Spinal cord (tissue), 10 donors: Measurements from ENCODE around the gene PTPN3. TPM values are rescaled to one million over a fixed set of nuclear protein-coding genes. Genes with fewer than 3 reads are reported as not detected.

ENCODE experiments used
- DNase-seq, 6 donors: peaks; one replicate each; pipeline versions ENCODE4 v3.0.0 to v3.0.0-alpha.2; 2013 to 2015; ENCODE audit warnings: low spot score in 6 of 6, low read depth in 4 of 6
- H3K27ac ChIP-seq: one replicate; pipeline ENCODE4 v1.5.1; 2013; ENCODE audit warnings: low read depth, low read length, control low read depth
- H3K27me3 ChIP-seq: one replicate; pipeline ENCODE4 v1.6.1; 2013; ENCODE audit warnings: low read length; ENCODE audit not compliant: control insufficient read depth, insufficient read depth
- H3K36me3 ChIP-seq: one replicate; pipeline ENCODE4 v1.6.1; 2013; ENCODE audit warnings: low read length; ENCODE audit not compliant: control insufficient read depth, insufficient read depth
- H3K4me1 ChIP-seq: one replicate; pipeline ENCODE4 v1.6.1; 2013; ENCODE audit warnings: low read length; ENCODE audit not compliant: control insufficient read depth, insufficient read depth
- H3K4me3 ChIP-seq: one replicate; pipeline ENCODE4 v1.5.1; 2013; ENCODE audit warnings: low read depth, low read length, control low read depth
- H3K9me3 ChIP-seq: one replicate; pipeline ENCODE4 v1.6.1; 2013; ENCODE audit warnings: low read length; ENCODE audit not compliant: control insufficient read depth, insufficient read depth
- WGBS: methylation state at CpG from one replicate; pipeline ENCODE4 v1.1.5; 2013; ENCODE audit warnings: missing lambda C conversion rate; ENCODE audit not compliant: insufficient coverage; 5-methylcytosine and 5-hydroxymethylcytosine counted together
- polyA plus RNA-seq, 2 donors: library from polyadenylated mRNA; unstranded; fragments of 120-200 nt; gene quantifications; one replicate each; pipeline ENCODE4 v1.2.1, GENCODE V29; 2013; ENCODE audit not compliant: insufficient read length in 2 of 2
- total RNA-seq, 2 donors: library from RNA; depleted of rRNA in 1 of 2; stranded (reverse); fragments of 120-200 nt in 1 of 2; fragments of >200 nt in 1 of 2; gene quantifications; one replicate each; pipeline versions ENCODE4 v1.2.3 to v1.2.4, GENCODE V29; 2013 to 2014
- donor health status: healthy.

Gene PTPN3
- total and polyA plus RNA-seq, 4 donors, result 2.3 to 8.1 (median 7.1) TPM

DNA sequence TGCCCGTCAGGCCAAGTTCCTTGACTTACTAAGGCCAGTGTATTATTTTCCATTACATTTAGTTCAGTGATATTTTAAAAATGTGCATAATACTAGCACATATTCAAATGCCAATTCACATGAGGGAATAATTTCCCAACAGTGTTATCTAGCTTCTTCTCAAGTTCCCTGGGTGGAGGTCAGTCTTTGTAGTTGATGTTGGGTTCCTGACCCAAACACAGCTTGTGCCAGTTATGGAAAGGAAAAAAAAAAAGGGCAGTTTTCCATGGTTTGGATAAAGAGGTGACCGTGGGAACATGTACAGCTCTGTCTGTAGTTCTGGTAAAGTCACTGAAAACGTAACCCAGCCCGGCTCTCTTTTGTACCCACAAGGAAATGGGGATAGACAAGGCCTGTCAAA, 11.5 kb upstream of the PTPN3 start:
- H3K36me3 ChIP-seq, result no peaks in the 10 kb centered on the region
- H3K4me1 ChIP-seq, result no peaks in the 10 kb centered on the region
- H3K27me3 ChIP-seq, result peaks cover under 1% of the 10 kb centered on the region
- DNase-seq, result no peak
- no peak overlapping the region for H3K27ac ChIP-seq
- 55% methylated on average over 3 of the region's 4 CpGs for WGBS
- H3K9me3 ChIP-seq, result no peaks in the 10 kb centered on the region
- H3K4me3 ChIP-seq, result no peak overlapping the region

DNA sequence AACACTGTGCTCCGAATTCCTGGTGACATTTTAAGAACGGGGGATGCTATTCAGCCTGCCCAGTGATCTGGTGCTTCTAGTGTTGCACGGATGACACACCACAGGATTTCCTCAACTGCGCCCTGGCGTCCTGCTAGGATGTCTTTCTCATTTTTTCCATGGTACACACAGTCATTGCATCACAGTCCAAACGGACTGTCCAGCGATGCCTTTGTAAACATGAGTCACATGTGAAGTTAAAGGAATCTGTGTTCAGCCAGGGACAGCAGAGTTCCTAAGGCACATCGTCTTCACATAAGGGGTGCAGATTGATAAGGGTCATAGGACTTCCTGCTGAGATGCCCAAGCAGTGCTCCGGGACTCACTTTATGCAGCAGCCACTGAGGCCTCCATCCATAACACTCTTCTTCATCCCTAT, 9.3 kb upstream of the PTPN3 start:
- Histone ChIP-seq H3K27me3 (peaks cover 4% of the 10 kb centered on the region), H3K27ac (no peak overlapping the region), H3K4me3 (no peak overlapping the region), H3K36me3 (no peaks in the 10 kb centered on the region), H3K4me1 (no peaks in the 10 kb centered on the region), H3K9me3 (no peaks in the 10 kb centered on the region)
- DNase-seq, result no peak
- WGBS, result 87% methylated on average over 9 of the region's 9 CpGs

DNA sequence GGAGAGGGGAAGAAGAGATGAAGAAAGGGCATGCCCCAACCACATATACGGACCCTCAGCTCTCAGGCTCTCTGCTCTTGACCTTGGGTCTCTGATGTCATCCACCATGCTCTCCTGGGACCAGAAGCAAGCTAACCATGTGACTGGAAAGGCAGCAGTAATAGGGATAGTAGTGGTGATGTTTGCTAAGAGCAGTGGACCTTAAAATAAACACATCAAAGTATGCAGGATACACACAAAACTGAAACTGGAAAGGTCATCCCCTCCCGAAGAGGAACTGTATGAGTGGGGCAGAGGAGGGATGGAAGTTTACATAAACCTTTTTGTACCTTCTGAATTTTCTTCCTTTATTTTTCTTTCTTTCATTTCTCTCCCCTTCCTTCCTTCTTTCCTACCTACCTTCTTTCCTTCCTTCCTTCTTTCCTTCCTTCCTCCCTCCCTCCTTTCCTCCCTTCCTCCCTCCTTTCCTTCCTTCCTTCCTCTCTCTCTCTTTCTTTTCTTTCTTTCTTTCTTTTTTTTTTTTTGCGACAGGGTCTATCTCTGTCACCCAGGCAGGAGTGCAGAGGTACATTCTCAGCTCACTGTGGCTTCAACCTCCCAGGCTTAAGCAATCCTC, 8.1 kb upstream of the PTPN3 start:
- Histone ChIP-seq H3K27me3 (peaks cover 11% of the 10 kb centered on the region), H3K4me3 (no peak overlapping the region), H3K4me1 (no peaks in the 10 kb centered on the region), H3K9me3 (no peaks in the 10 kb centered on the region), H3K27ac (no peak overlapping the region), H3K36me3 (no peaks in the 10 kb centered on the region)
- no peak for DNase-seq
- 100% methylated on average over 1 of the region's 3 CpGs for WGBS

DNA sequence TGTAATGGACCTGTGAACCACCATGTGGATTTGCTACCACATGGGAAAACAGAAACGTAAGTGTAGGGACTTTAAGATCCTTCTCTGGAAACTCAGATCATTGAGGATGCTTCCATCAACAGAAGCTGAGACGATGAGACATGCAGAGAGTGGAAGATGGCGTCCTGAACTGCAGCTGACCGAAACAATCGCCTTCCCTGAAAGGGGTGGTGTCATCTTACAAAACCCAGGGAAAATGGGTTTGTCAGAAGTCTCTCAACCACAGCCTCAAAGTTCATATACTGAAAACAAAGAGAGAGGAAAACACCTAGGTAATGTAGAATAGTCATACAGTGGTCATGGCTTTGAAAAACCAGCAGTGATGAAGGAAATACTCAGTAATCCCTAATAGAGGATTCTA, 6.6 kb upstream of the PTPN3 start:
- DNase-seq, result no peak
- Histone ChIP-seq H3K27me3 (peaks cover 24% of the 10 kb centered on the region), H3K4me1 (no peaks in the 10 kb centered on the region), H3K9me3 (no peaks in the 10 kb centered on the region), H3K27ac (no peak overlapping the region), H3K4me3 (no peak overlapping the region), H3K36me3 (no peaks in the 10 kb centered on the region)
- 69% methylated on average over 3 of the region's 5 CpGs for WGBS

DNA sequence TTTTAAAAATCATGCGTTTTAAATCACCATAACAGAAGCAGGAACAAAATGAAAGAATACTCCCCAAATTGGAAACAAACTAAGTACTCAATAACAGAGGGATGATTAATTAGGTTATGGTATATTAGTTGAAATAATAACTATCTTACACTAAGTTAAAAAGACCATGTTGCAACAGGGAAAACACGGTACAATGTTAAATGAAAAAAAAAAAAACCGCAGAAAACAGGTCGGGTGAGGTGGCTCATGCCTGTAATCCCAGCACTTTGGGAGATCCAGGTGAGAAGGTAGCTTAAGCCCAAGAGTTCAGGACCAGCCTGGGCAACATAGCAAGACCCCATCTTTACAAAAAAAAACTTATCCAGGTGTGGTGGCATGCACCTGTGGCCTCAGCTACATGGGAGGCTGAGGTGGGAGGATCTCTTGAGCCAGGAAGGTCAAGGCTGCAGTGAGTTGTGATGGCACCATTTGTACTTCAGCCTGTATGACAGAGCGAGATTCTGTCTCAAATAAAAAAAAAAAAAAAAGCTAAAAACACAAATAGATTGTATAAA, 2.4 kb upstream of the PTPN3 start:
- WGBS, result no CpG with 5 or more reads among the region's 5 CpGs

DNA sequence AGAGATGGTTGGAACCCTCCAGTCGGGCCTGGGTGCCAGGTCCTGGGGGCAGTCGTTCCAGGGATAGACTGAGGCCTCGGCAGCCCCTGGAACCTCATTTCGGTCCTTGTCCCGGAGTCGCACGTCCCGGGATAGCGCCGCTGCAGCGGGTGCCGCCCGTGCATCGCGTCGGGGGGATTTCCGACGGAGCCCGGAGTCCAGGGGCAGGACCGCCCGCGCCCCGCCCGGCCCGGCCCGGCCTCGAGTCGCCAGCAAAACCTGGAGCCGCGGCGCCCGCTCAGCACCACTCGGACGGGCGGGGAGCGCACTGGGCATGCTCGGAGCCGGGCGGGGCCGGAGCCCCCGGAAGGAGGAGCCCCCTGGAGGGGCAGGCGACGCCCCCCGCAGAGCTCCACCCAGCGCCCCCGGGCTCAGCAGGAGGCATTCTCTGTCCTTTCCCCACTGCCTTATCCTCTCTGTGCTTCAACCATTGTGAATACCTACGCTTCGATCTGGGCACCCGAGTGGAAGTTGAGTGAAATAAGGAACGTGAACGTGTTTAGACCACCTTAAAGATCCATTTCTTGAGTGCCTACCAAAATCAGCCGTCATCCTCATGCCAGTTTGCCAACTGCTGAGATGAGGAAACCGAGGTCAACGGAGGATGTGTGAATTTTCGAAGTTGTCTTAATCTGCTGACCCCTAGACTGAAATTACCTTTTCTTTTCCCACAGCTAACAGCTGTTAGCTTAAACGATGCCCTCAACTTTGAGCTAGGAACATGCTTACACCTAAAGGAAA, 1.7 kb upstream of the PTPN3 start:
- Histone ChIP-seq H3K36me3 (no peaks in the 10 kb centered on the region), H3K27me3 (peaks cover 58% of the 10 kb centered on the region), H3K9me3 (no peaks in the 10 kb centered on the region), H3K27ac (no peak overlapping the region), H3K4me1 (peaks cover 21% of the 10 kb centered on the region), H3K4me3 (peak overlapping the region; percentile 24)
- DNase-seq, result peak in 2 of 6 donors; percentile 53 to 54
- 3% methylated on average over 45 of the region's 56 CpGs for WGBS

More for the DNA sequence above, 2.4 kb upstream of the PTPN3 start:
- no peaks in the 10 kb centered on the region for H3K9me3 ChIP-seq
- H3K27ac ChIP-seq, result no peak overlapping the region
- H3K27me3 ChIP-seq, result peaks cover 53% of the 10 kb centered on the region
- DNase-seq, result no peak
- no peak overlapping the region for H3K4me3 ChIP-seq
- peaks cover 21% of the 10 kb centered on the region for H3K4me1 ChIP-seq
- no peaks in the 10 kb centered on the region for H3K36me3 ChIP-seq

DNA sequence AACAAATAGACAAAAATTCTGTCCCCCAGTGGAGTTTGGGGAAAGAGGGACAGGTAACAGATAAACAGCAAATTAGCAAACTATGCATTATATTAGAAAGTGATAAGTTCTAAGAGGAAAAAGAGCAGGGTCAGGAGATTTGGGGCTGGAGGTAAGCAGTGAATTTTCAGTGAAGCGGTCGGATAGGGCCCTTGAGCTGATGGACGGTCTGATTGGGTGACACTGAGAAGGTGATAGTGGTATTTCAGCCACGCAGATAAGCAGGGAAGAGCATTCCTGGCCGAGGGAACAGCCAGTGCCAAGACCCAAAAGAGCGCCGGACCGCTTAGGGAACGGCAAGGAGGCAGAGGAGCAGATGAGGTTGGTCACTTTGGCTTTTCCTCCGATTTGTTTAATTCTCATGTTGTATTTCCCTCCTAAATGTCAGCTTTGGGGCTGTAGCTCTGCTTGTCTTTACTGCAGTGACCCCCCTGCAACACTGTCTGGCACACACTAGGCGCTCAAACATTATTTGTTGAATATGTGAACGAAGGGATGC, 1.1 kb upstream of the PTPN3 start:
- H3K27me3 ChIP-seq, result peaks cover 59% of the 10 kb centered on the region
- no peaks in the 10 kb centered on the region for H3K36me3 ChIP-seq
- no peaks in the 10 kb centered on the region for H3K9me3 ChIP-seq
- H3K4me1 ChIP-seq, result peaks cover 21% of the 10 kb centered on the region
- DNase-seq, result peak in 1 of 6 donors; percentile 6
- 18% methylated on average over 7 of the region's 12 CpGs for WGBS
- H3K27ac ChIP-seq, result no peak overlapping the region
- peak overlapping the region; percentile 24 for H3K4me3 ChIP-seq

DNA sequence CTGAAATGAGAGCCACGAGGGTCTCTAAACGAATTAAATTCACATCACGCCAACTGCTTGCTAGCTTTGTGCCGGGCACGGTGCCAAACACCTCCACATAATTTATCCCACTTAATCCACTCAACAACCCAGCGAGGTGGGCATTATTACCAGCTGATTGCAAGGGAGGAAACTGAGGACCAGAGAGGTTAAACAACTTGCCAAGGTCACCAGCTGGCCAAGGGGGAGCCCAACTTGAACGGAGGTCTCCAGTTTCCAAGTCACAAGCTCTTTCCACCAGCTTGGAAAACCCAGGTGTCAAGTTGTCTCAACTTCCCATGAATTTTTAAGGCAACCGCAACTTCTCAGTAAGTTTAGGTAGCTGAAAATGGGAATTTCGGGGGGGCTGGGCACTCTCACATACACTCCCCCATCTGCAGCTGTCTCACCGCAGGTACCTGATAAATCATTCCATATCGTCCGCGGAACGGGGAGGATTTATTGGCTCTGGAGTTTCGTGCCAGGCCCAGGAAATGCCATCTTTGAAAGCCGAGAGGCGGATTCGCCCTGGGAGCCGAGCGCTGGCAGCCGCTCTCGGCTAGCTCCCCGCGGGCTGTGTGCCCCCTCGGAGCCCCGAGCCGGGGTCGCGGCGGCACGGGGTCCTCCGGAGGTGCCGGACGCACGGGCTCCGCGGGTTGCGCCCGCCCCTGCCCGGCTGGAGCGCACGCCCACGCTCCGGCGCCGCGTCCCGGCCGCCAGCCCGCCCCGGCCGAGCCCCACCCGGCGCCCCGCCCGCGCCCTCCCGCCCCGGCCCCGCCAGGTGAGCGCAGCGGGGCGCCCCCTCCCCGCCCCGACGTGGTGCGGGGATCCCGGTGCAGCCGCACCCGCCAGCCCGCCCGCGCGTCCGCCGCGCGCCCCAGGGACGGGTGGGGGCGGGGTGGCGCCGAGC, 617 bp downstream of the PTPN3 start:
- H3K27me3 ChIP-seq, result peaks cover 59% of the 10 kb centered on the region
- WGBS, result 4% methylated on average over 81 of the region's 82 CpGs
- DNase-seq, result peak in 2 of 6 donors; percentile 74 to 92
- peak overlapping the region; percentile 42 for H3K4me3 ChIP-seq
- H3K27ac ChIP-seq, result no peak overlapping the region
- no peaks in the 10 kb centered on the region for H3K9me3 ChIP-seq
- no peaks in the 10 kb centered on the region for H3K36me3 ChIP-seq
- H3K4me1 ChIP-seq, result peaks cover 21% of the 10 kb centered on the region

DNA sequence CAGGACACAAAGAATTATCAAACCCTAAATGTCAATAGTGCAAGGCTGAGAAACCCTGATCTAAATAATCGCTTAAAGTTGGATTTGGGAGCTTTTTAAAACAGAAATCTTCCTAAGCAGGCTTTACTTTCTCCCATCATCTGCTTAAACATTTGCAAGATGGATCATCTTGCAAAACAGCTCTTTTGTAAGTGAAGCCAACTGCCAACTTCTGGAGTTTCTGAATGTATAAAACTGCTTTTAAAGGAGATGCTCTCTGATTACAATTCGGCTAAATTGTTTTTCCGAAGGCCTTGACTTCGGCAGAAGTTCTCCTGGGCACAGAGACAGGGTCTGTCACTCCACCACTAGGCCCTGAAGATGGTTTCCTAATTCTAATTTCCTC, 1.3 kb downstream of the PTPN3 start:
- Histone ChIP-seq H3K36me3 (no peaks in the 10 kb centered on the region), H3K27me3 (peaks cover 53% of the 10 kb centered on the region), H3K9me3 (no peaks in the 10 kb centered on the region), H3K4me1 (peaks cover 26% of the 10 kb centered on the region), H3K4me3 (peak overlapping the region; percentile 42), H3K27ac (no peak overlapping the region)
- peak in 1 of 6 donors; percentile 75 for DNase-seq
- WGBS, result 27% methylated on average over 3 of the region's 4 CpGs
